Heart left ventricle (tissue), 13 donors: ENCODE data around the gene REM2.

Source experiments
- POLR2A ChIP-seq, 2 donors: fragments of 450-650 bp; IDR thresholded peaks; one replicate each; pipeline ENCODE4 v1.6.1; 2017; ENCODE audit warnings: antibody characterized with exemption in 2 of 2, mild to moderate bottlenecking in 2 of 2, moderate library complexity in 2 of 2
- TF ChIP-seq, protein P1 (sequence below), 12 donors: fragments of 200-600 bp; sonication (generic) in 4 of 12; IDR thresholded peaks; one replicate each; pipeline versions ENCODE4 v1.5.0 to v1.8.0; 2018 to 2022; ENCODE audit warnings: antibody characterized with exemption in 12 of 12, mild to moderate bottlenecking in 5 of 12
- donor health status: ischemic (EF 13 %, LVEDD 7.1; RV severe dilation, severe dysfunction).
- donor health status: DM: no; HTN: yes; CAD: no.
- donor health status: DM: no; HTN: no; CAD: no.
- donor health status: ischemic (EF 25% LVEDD 6.9; RV normal size, moderate dysfunction).
- donor health status: ischemic (EF 25% LVEDD 5.7; RV mildly dilated, moderate dysfunction).
- donor health status: ischemic (EF 35%, LVEDD 5.7; RV mildly dilated, moderate dysfunction).
- donor health status: nonischemic (EF 11% LVEDD 7.7; RV severe dilation, severe dysfunction).
- donor health status: DM: yes; HTN: yes; CAD: no.
- donor health status: PGD.
- donor health status: ischemic (EF 29% LVEDD 5.4; RV normal size, mild dysfunction).
- donor health status: nonischemic (EF 23%, LVEDD 6.1; RV moderate dilation, normal function).

DNA sequence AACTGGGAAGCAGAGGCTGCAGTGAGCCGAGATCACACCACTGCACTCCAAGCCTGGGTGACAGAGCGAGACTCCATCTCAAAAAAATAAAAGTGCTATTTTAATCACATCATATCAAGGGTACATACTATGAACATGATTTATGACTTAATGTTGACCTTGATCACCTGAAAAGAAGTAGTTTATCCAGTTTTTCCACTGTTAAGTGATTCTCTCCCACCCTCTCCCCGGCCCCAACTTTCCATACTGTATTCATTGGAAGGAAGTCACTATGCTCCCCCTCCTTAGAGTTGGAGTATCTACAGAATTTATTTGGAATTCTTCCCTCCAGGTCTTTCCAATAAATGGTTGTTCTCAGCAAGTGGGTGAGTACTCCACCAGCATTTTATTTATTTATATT lies 49.1 kb downstream of the REM2 start:
- TF ChIP-seq, protein P1, sequence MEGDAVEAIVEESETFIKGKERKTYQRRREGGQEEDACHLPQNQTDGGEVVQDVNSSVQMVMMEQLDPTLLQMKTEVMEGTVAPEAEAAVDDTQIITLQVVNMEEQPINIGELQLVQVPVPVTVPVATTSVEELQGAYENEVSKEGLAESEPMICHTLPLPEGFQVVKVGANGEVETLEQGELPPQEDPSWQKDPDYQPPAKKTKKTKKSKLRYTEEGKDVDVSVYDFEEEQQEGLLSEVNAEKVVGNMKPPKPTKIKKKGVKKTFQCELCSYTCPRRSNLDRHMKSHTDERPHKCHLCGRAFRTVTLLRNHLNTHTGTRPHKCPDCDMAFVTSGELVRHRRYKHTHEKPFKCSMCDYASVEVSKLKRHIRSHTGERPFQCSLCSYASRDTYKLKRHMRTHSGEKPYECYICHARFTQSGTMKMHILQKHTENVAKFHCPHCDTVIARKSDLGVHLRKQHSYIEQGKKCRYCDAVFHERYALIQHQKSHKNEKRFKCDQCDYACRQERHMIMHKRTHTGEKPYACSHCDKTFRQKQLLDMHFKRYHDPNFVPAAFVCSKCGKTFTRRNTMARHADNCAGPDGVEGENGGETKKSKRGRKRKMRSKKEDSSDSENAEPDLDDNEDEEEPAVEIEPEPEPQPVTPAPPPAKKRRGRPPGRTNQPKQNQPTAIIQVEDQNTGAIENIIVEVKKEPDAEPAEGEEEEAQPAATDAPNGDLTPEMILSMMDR (IDR thresholded peaks at IDR 0.05), result no peak
- no peak for TF ChIP-seq POLR2A (IDR thresholded peaks at IDR 0.05)
